ENCODE results near the gene NFATC2. TPM values are rescaled to one million over a fixed set of nuclear protein-coding genes. Genes with fewer than 3 reads are reported as not detected.

Gene NFATC2
- total and polyA plus RNA-seq, 2 of the 4 experiments (the other 2 are of a cell fraction): 0.18 to 0.38 TPM

- H2AK9ac ChIP-seq (replicated peaks; ENCODE audit: low read depth, low read length, poor library complexity): peak overlapping the region; percentile 32
- no peak; the same call in none of the 2 replicates for ATAC-seq (ENCODE audit: low read depth)
- H2BK15ac ChIP-seq (ENCODE audit: low read depth, low read length): no peak overlapping the region
- H2AK5ac ChIP-seq (ENCODE audit: low read depth, low read length): no peak overlapping the region
- H3K4me1 ChIP-seq (ENCODE audit: control insufficient read depth, insufficient read depth, low read length): no peaks in the 10 kb centered on the region; the same call in 1 of the 2 replicates
- no peak overlapping the region for H4K5ac ChIP-seq (ENCODE audit: low read depth, low read length)
- in situ Hi-C loops (cut with MboI; ENCODE audit: low sequenced_read_pairs): no loop called here
- H3K4ac ChIP-seq (ENCODE audit: low read depth, low read length): no peak overlapping the region
- H3K9ac ChIP-seq (ENCODE audit: low read depth, low read length): no peak overlapping the region
- no TSS peak for BruUV-seq (replicated peaks)
- no peaks in the 10 kb centered on the region for H4K20me1 ChIP-seq (ENCODE audit: insufficient read depth, low read length)
- no peak overlapping the region for H3K18ac ChIP-seq (ENCODE audit: low read depth, low read length)
- ChIA-PET CTCF (no interaction called here), POLR2A (ENCODE audit: unreplicated experiment) (no interaction called here)
- H3K9me3 ChIP-seq (ENCODE audit: control insufficient read depth, insufficient read depth, low read length): no peaks in the 10 kb centered on the region
- no peaks in the 10 kb centered on the region for H3K27me3 ChIP-seq (ENCODE audit: control insufficient read depth, insufficient read depth, low read length)
- no peak overlapping the region for H3K4me3 ChIP-seq (ENCODE audit: insufficient read depth, low read depth, low read length)
- H3K36me3 ChIP-seq (ENCODE audit: control insufficient read depth, insufficient read depth, low read length): no peaks in the 10 kb centered on the region
- no peak overlapping the region for H3K4me2 ChIP-seq (ENCODE audit: low read depth, low read length)
- no peak overlapping the region for H2BK120ac ChIP-seq (ENCODE audit: low read depth, low read length)
- H3K56ac ChIP-seq (ENCODE audit: extremely low read depth, insufficient read depth, low read length): no peak overlapping the region
- WGBS, 2 experiments (ENCODE audit: extremely low coverage in 2 of 2, insufficient read length in 1 of 2): 100% methylated on average over 3 of the region's 18 CpGs; no CpG with 5 or more reads in 1 of the 2 experiments
- H2BK5ac ChIP-seq (ENCODE audit: low read depth, low read length, poor library complexity, severe bottlenecking): no peak overlapping the region
- dilution Hi-C loops (cut with HindIII; ENCODE audit: low sequenced_read_pairs, unreplicated experiment): no loop called here
- no peak for DNase-seq
- no peak overlapping the region for H3K27ac ChIP-seq (ENCODE audit: insufficient read depth, low read length)
- no peak overlapping the region for H2AFZ ChIP-seq (replicated peaks; ENCODE audit: low read length, poor library complexity)
- no peak overlapping the region for H4K8ac ChIP-seq (ENCODE audit: low read depth in 2 of 2, low read length in 2 of 2)
- peaks cover 6% of the 10 kb centered on the region for H3K9me1 ChIP-seq (ENCODE audit: insufficient read depth, low read length)
- TF ChIP-seq CEBPB (IDR thresholded peaks at IDR 0.05; ENCODE audit: low read depth, low read length): no peak
- no peak for TF ChIP-seq SMC3 (IDR thresholded peaks at IDR 0.05; ENCODE audit: low read depth, low read length)
- no peak for TF ChIP-seq NFE2L2 (IDR thresholded peaks at IDR 0.05; ENCODE audit: low read depth, low read length)
- no peak for TF ChIP-seq FOS (IDR thresholded peaks at IDR 0.05; ENCODE audit: low read depth, low read length)
- TF ChIP-seq CTCF (conservative IDR thresholded peaks at IDR 0.05; ENCODE audit: low read depth, low read length): no peak
- TF ChIP-seq, protein P1, sequence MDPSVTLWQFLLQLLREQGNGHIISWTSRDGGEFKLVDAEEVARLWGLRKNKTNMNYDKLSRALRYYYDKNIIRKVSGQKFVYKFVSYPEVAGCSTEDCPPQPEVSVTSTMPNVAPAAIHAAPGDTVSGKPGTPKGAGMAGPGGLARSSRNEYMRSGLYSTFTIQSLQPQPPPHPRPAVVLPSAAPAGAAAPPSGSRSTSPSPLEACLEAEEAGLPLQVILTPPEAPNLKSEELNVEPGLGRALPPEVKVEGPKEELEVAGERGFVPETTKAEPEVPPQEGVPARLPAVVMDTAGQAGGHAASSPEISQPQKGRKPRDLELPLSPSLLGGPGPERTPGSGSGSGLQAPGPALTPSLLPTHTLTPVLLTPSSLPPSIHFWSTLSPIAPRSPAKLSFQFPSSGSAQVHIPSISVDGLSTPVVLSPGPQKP (IDR thresholded peaks at IDR 0.05; ENCODE audit: borderline replicate concordance, low read depth, low read length): no peak
- no peak for TF ChIP-seq RCOR1 (IDR thresholded peaks at IDR 0.05; ENCODE audit: insufficient replicate concordance, low read length)
- TF ChIP-seq RAD21 (IDR thresholded peaks at IDR 0.05; ENCODE audit: low read length): no peak
- no peak for TF ChIP-seq CHD1 (IDR thresholded peaks at IDR 0.05; ENCODE audit: low read depth, low read length)
- no peak for TF ChIP-seq POLR2A (IDR thresholded peaks at IDR 0.05; ENCODE audit: low read depth, low read length)
- no peak for TF ChIP-seq MAFK (IDR thresholded peaks at IDR 0.05; ENCODE audit: low read depth, low read length)
- TF ChIP-seq USF2 (IDR thresholded peaks at IDR 0.05; ENCODE audit: low read depth, low read length): no peak
- no peaks in the 10 kb centered on the region for H3K79me1 ChIP-seq (ENCODE audit: low read depth in 1 of 2, low read length in 2 of 2)
- intact Hi-C loops (cut with micrococcal nuclease): no loop called here
- no peak overlapping the region for H3K23ac ChIP-seq (ENCODE audit: low read depth, low read length)
- H2BK20ac ChIP-seq (ENCODE audit: low read depth, low read length): peak overlapping the region; percentile 1; the same call in 1 of the 2 replicates
- H4K91ac ChIP-seq (ENCODE audit: insufficient read depth, low read depth, low read length): no peak overlapping the region
- H3K14ac ChIP-seq (replicated peaks; ENCODE audit: low read depth, low read length): no peak overlapping the region
These were observed 35.8 kb downstream of the NFATC2 start for GRCh38 chr20:51506527-51507215.

Data from IMR-90 (cell line).